Lung (tissue), 12 donors: ENCODE data around the gene MYRIP. TPM values are rescaled to one million over a fixed set of nuclear protein-coding genes. Genes with fewer than 3 reads are reported as not detected.

ENCODE experiments used
- ATAC-seq: fragments of 200-7000 bp; cut with Tn5 transposase; one replicate; pipeline ENCODE4 v1.9.1; 2020; ENCODE audit warnings: moderate number of reproducible peaks; ENCODE audit not compliant: insufficient read depth, low FRiP score
- DNase-seq, 3 donors: peaks; one replicate each; pipeline ENCODE4 v3.0.0-alpha.2; 2013 to 2017
- H3K27ac ChIP-seq, 2 donors: one replicate each; pipeline ENCODE4 v1.5.1; 2013; ENCODE audit warnings: mild to moderate bottlenecking in 2 of 2, moderate library complexity in 2 of 2, control low read depth in 1 of 2, inconsistent platforms in 1 of 2, low read depth in 1 of 2, low read length in 1 of 2
- H3K27me3 ChIP-seq, 3 donors: one replicate each; pipeline ENCODE4 v1.5.1; 2013; ENCODE audit warnings: low read length in 2 of 3; ENCODE audit not compliant: control insufficient read depth in 3 of 3, insufficient read depth in 3 of 3
- H3K36me3 ChIP-seq, 4 donors: one replicate each; pipeline ENCODE4 v1.5.1; 2013; ENCODE audit warnings: low read length in 4 of 4, mild to moderate bottlenecking in 1 of 4, moderate library complexity in 1 of 4; ENCODE audit not compliant: control insufficient read depth in 4 of 4, insufficient read depth in 4 of 4
- H3K4me1 ChIP-seq, 5 donors: one replicate each; pipeline ENCODE4 v1.5.1; 2013; ENCODE audit warnings: low read length in 5 of 5, mild to moderate bottlenecking in 2 of 5, moderate library complexity in 1 of 5; ENCODE audit not compliant: control insufficient read depth in 5 of 5, insufficient read depth in 5 of 5
- H3K4me3 ChIP-seq: one replicate; pipeline ENCODE4 v1.5.1; 2013; ENCODE audit warnings: mild to moderate bottlenecking, control low read depth, moderate library complexity
- H3K9ac ChIP-seq, 2 donors: one replicate each; pipeline ENCODE4 v1.5.1; 2013; ENCODE audit warnings: low read length in 2 of 2, control low read depth in 1 of 2; ENCODE audit not compliant: insufficient read depth in 1 of 2
- H3K9me3 ChIP-seq, 4 donors: one replicate each; pipeline ENCODE4 v1.5.1; 2013; ENCODE audit warnings: low read length in 3 of 4, mild to moderate bottlenecking in 1 of 4, moderate library complexity in 1 of 4; ENCODE audit not compliant: control insufficient read depth in 4 of 4, insufficient read depth in 3 of 4
- CTCF ChIP-seq: IDR thresholded peaks from 2 replicates; pipeline ENCODE4 v1.5.1; 2012; ENCODE audit warnings: mild to moderate bottlenecking; ENCODE audit errors: control extremely low read depth, extremely low read depth
- WGBS, 2 donors: extraction: QIAGEN DNeasy Blood & Tissue Kit; methylation state at CpG; one replicate each; pipeline ENCODE4 v1.1.7; 2013; 5-methylcytosine and 5-hydroxymethylcytosine counted together
- polyA plus RNA-seq, 2 donors: library from polyadenylated mRNA; stranded (reverse); fragments of 200-250 nt; gene quantifications; one replicate each; pipeline ENCODE4 v1.2.1, GENCODE V29; 2013
- total RNA-seq, 2 donors: library from RNA; depleted of rRNA in 1 of 2; stranded (reverse); fragments of >200 nt in 1 of 2; gene quantifications; one replicate each; pipeline ENCODE4 v1.2.1, GENCODE V29; 2014 to 2021
- donor health status: control.
- donor health status: control.
- donor health status: Bipolar disorder and iron deficiency.
- donor health status: healthy.
- donor health status: DM: yes; HTN: yes; CAD: no.

The MYRIP gene
- total and polyA plus RNA-seq, 4 donors: 0.30 to 2.5 (median 0.77) TPM

- ATAC-seq: no peak
- H3K27ac ChIP-seq: no peak overlapping the region
- 73 to 74% methylated on average over 3 of the region's 3 CpGs for whole genome bisulfite sequencing, 2 donors
Measured at GRCh38 chr3:40019376-40019775, 210.0 kb downstream of the MYRIP start.

GRCh38 chr3:40020689-40021088, 211.3 kb downstream of the MYRIP start:
- Histone ChIP-seq H3K9ac (no peak overlapping the region), H3K4me3 (no peak overlapping the region), H3K27ac (no peak overlapping the region), H3K36me3 (no peaks in the 10 kb centered on the region), H3K4me1 (peaks cover 0 to 8% (median 0%) of the 10 kb centered on the region in 5 donors), H3K27me3 (no peaks in the 10 kb centered on the region), H3K9me3 (peaks cover 0 to 7% (median 0%) of the 10 kb centered on the region in 4 donors)
- ATAC-seq (no peak), DNase-seq (no peak)
- TF ChIP-seq CTCF: no peak
- WGBS, 2 donors: 64 to 83% methylated on average over 2 of the region's 2 CpGs

More at GRCh38 chr3:40019376-40019775, 210.0 kb downstream of the MYRIP start:
- Histone ChIP-seq H3K4me1 (peaks cover 0 to 8% (median 0%) of the 10 kb centered on the region in 5 donors), H3K9ac (no peak overlapping the region), H3K27me3 (no peaks in the 10 kb centered on the region), H3K36me3 (no peaks in the 10 kb centered on the region), H3K4me3 (no peak overlapping the region), H3K9me3 (peaks cover 0 to 5% (median 0%) of the 10 kb centered on the region in 4 donors)
- DNase-seq: no peak
- TF ChIP-seq CTCF: no peak

- Histone ChIP-seq H3K27me3 (no peaks in the 10 kb centered on the region), H3K4me3 (no peak overlapping the region), H3K36me3 (no peaks in the 10 kb centered on the region), H3K9me3 (peaks cover 0 to 7% (median 0%) of the 10 kb centered on the region in 4 donors), H3K9ac (no peak overlapping the region), H3K27ac (no peak overlapping the region), H3K4me1 (peaks cover 0 to 8% (median 0%) of the 10 kb centered on the region in 5 donors)
- DNase-seq (no peak), ATAC-seq (no peak)
- TF ChIP-seq CTCF: no peak
- 66 to 80% methylated on average over 1 of the region's 1 CpG for WGBS, 2 donors
Measured at GRCh38 chr3:40021338-40021737, 211.9 kb downstream of the MYRIP start.

GRCh38 chr3:40022297-40022827, 213.0 kb downstream of the MYRIP start:
- Histone ChIP-seq H3K9ac (no peak overlapping the region), H3K27me3 (no peaks in the 10 kb centered on the region), H3K36me3 (no peaks in the 10 kb centered on the region), H3K4me1 (peaks cover 0 to 8% (median 0%) of the 10 kb centered on the region in 5 donors), H3K27ac (no peak overlapping the region), H3K4me3 (no peak overlapping the region), H3K9me3 (peaks cover 0 to 16% (median 2%) of the 10 kb centered on the region in 4 donors)
- DNase-seq: no peak
- no peak for ATAC-seq
- no peak for TF ChIP-seq CTCF
- 71 to 81% methylated on average over 4 of the region's 4 CpGs for WGBS, 2 donors
